HFFc6 (cell line): ENCODE results near the gene C17orf50. TPM values are rescaled to one million over a fixed set of nuclear protein-coding genes. Genes with fewer than 3 reads are reported as not detected.

Source experiments
- DNase-seq: peaks from one replicate; pipeline ENCODE4 v3.0.0-alpha.2; 2018
- H3K27ac Mint-ChIP-seq: 2 replicates; pipeline ENCODE4 v1.8.0; 2020; ENCODE audit warnings: mild to moderate bottlenecking, mixed read lengths
- H3K27me3 Mint-ChIP-seq: 2 replicates; pipeline ENCODE4 v1.8.0; 2021; ENCODE audit warnings: mild to moderate bottlenecking, moderate library complexity, mixed read lengths; ENCODE audit not compliant: insufficient read depth
- H3K36me3 Mint-ChIP-seq: 2 replicates; pipeline ENCODE4 v1.8.0; 2021; ENCODE audit warnings: low read depth, mixed read lengths
- H3K4me1 Mint-ChIP-seq: 2 replicates; pipeline ENCODE4 v1.8.0; 2020; ENCODE audit warnings: low read depth, mixed read lengths
- H3K4me3 Mint-ChIP-seq: 2 replicates; pipeline ENCODE4 v1.8.0; 2020; ENCODE audit warnings: mild to moderate bottlenecking, moderate library complexity, mixed read lengths
- H3K9me3 Mint-ChIP-seq: 2 replicates; pipeline ENCODE4 v1.8.0; 2020; ENCODE audit warnings: mild to moderate bottlenecking, mixed read lengths
- total RNA-seq, 6 experiments: library from RNA; stranded (reverse); fragmentation: NEBNext Ultra II Directional; extraction: Animal tissue kit (Norgen Biotek cat#: 25700); gene quantifications; 2 replicates in 1 of 6; 3 replicates in 5 of 6; pipeline ENCODE4 v1.2.3, GENCODE V29; 2021
- TF ChIP-seq, protein P1 (sequence below): fragments of 200-600 bp; sonication (generic); IDR thresholded peaks from 2 replicates; pipeline ENCODE4 v1.5.0; 2021; ENCODE audit warnings: antibody characterized with exemption, mild to moderate bottlenecking

C17orf50 gene
- total RNA-seq, 6 experiments from 2014 or later = not detected

DNA sequence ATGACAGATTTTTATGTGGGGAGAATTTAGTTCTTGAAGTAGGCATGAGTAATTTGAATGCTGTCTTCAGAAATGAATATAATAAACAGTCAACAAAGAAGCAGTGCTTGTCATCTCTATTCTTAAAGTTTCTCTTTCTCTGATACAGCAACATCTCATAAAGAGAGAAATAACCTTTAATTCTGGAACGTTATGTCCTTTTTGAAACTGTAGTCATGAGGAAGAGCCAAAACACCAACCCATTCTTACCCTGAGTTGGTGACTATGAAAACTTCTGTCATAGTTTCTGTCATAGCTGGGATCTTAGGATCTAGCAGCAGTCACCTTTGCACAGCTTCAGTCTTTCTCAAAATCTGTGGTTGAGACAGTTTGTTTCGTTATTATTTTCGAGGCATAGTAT is 44.5 kb upstream of the C17orf50 start:
- TF ChIP-seq, protein P1, sequence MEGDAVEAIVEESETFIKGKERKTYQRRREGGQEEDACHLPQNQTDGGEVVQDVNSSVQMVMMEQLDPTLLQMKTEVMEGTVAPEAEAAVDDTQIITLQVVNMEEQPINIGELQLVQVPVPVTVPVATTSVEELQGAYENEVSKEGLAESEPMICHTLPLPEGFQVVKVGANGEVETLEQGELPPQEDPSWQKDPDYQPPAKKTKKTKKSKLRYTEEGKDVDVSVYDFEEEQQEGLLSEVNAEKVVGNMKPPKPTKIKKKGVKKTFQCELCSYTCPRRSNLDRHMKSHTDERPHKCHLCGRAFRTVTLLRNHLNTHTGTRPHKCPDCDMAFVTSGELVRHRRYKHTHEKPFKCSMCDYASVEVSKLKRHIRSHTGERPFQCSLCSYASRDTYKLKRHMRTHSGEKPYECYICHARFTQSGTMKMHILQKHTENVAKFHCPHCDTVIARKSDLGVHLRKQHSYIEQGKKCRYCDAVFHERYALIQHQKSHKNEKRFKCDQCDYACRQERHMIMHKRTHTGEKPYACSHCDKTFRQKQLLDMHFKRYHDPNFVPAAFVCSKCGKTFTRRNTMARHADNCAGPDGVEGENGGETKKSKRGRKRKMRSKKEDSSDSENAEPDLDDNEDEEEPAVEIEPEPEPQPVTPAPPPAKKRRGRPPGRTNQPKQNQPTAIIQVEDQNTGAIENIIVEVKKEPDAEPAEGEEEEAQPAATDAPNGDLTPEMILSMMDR = no peak
- Mint-ChIP-seq H3K9me3 (no peaks in the 10 kb centered on the region), H3K4me1 (peaks cover 8% of the 10 kb centered on the region), H3K4me3 (no peak overlapping the region), H3K27ac (no peak overlapping the region), H3K27me3 (no peaks in the 10 kb centered on the region), H3K36me3 (peaks cover 5% of the 10 kb centered on the region)
- DNase-seq = no peak

DNA sequence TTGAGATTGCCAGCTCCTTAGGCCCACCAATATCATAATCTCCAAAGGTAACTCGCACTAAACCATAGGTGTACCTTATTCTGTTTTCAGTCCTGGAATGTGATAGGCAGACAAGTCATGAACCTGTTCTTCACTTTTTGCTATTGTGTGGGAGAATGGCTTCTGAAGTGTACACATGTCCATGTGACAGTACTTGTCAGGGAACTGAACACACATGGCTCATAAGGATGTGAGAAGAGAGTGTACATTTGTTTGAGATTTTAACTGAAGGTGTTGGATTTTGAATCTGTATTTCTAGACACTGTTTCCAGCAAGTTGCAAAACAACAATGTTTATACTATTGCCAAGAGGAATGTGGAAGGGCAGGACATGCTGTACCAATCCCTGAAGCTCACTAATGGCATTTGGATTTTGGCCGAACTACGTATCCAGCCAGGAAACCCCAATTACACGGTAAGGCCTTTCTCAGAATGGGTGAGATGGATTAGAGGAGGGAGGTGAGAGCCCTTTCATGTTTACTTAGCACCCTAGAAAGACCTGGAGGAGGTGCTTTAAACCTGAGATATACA is 43.7 kb upstream of the C17orf50 start:
- TF ChIP-seq, protein P1 = no peak
- Mint-ChIP-seq H3K27me3 (no peaks in the 10 kb centered on the region), H3K4me1 (peaks cover 6% of the 10 kb centered on the region), H3K4me3 (no peak overlapping the region), H3K9me3 (no peaks in the 10 kb centered on the region), H3K36me3 (peaks cover 5% of the 10 kb centered on the region; the same call in 1 of the 2 replicates), H3K27ac (no peak overlapping the region)
- DNase-seq = no peak

DNA sequence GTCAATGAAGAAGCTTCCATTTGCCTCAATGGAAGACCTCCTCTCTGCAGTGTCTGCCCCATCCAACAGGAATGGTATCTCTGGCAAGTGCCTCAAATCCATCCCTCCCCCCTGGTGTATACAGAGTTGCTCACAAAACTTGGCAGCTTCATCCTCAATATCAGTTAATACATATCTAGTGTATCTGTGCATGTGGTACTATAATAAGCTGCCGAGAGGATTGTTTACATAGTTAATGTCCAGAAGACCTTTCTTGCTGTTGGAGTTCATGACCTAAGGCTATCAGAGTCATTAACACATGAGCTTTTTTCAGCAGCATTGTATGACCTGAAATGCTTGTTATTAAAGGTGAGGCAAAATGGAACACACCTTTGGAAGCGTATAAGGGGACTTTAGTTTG is 43.2 kb upstream of the C17orf50 start:
- no peaks in the 10 kb centered on the region for H3K9me3 Mint-ChIP-seq
- no peaks in the 10 kb centered on the region for H3K27me3 Mint-ChIP-seq
- peaks cover 6% of the 10 kb centered on the region for H3K4me1 Mint-ChIP-seq
- no peak overlapping the region for H3K27ac Mint-ChIP-seq
- TF ChIP-seq, protein P1 = no peak
- H3K4me3 Mint-ChIP-seq = no peak overlapping the region
- DNase-seq = no peak
- peaks cover 5% of the 10 kb centered on the region; the same call in 1 of the 2 replicates for H3K36me3 Mint-ChIP-seq

DNA sequence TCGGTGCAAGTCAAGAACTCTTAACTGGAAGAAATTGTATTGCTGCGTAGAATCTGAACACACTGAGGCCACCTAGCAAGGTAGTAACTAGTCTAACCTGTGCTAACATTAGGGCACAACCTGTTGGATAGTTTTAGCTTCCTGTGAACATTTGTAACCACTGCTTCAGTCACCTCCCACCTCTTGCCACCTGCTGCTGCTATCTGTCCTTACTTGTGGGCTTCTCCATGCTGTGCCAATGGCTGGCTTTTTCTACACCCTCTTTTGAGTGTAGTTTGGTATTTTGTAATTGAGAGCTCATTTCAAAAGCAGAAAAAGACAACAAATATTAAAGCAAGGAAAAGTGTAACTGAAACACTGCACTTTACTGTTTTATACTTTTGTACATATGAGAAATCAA is 37.0 kb upstream of the C17orf50 start:
- no peak overlapping the region for H3K4me3 Mint-ChIP-seq
- H3K4me1 Mint-ChIP-seq = peaks cover 37% of the 10 kb centered on the region
- no peak overlapping the region for H3K27ac Mint-ChIP-seq
- 0 out of 2 replicates have a peak, but pooled peaks cover 2% of the 10 kb centered on the region for H3K27me3 Mint-ChIP-seq
- H3K9me3 Mint-ChIP-seq = no peaks in the 10 kb centered on the region
- no peak for DNase-seq
- peaks cover 14% of the 10 kb centered on the region for H3K36me3 Mint-ChIP-seq
- TF ChIP-seq, protein P1 = no peak

DNA sequence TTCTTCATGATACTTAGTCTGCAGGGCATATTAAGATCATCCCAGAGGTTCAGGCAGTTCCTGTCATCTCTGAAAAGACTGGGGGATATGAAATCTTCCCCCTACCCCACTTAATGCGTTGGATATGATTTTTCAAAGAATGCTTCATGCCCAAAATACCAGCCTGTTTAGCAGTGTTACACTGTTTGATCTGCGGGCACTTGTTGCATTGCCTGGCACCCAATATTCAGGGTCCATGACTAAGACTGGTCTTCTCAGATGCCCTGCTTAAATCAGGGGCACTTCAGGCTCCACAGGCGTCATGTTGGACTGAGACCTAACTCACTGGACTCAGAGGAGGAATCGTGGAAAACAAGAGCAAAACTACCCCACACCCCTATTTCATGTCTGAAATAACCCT is 35.6 kb upstream of the C17orf50 start:
- Mint-ChIP-seq H3K36me3 (peaks cover 14% of the 10 kb centered on the region), H3K27ac (no peak overlapping the region; the same call in 1 of the 2 replicates), H3K9me3 (no peaks in the 10 kb centered on the region), H3K27me3 (0 out of 2 replicates have a peak, but pooled peaks cover 2% of the 10 kb centered on the region), H3K4me3 (no peak overlapping the region), H3K4me1 (peaks cover 37% of the 10 kb centered on the region)
- TF ChIP-seq, protein P1 = no peak
- no peak for DNase-seq
